Amygdala (tissue), 56 donors: Measurements from ENCODE around the gene ODAD4.

Source experiments
- DNase-seq, 56 donors: peaks; one replicate each; lab custom pipeline; 2025; lab: John Stamatoyannopoulos, UW

The ODAD4 gene

DNA sequence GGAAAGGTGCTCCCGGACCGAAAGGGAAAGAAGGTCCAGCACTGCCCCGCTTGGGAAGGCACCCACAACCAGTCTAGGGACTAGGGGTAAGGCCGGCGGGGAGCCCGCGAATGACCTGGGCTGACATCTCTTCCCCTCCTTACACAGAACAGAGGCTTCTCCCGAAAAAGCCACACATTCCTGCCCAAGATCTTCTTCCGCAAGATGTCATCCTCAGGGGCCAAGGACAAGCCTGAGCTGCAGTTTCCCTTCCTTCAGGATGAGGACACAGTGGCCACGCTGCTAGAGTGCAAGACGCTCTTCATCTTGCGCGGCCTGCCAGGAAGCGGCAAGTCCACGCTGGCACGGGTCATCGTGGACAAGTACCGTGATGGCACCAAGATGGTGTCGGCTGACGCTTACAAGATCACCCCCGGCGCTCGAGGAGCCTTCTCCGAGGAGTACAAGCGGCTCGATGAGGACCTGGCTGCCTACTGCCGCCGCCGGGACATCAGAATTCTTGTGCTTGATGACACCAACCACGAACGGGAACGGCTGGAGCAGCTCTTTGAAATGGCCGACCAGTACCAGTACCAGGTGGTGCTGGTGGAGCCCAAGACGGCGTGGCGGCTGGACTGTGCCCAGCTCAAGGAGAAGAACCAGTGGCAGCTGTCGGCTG is 37.6 kb downstream of the ODAD4 start:
- DNase-seq = peak in 6 of 56 donors; percentile 17 to 65 (median 55)

DNA sequence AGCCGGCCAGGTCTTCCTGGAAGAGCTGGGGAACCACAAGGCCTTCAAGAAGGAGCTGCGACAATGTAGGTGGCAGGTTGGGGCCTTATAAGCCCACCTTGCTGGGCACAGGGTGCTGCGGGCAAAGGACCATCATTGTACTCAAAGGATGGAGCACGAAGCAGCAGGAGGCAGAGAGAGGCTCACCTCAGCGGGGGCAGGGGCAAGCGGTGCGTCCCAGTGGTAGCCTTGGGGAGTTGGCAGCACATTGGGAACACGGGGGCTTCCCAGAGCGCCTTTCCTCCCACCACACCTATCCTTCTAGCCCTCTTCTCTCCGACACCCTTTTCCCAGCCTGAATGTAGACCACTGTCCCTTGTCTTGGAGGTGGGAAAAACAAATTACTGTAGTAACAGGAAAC is 38.3 kb downstream of the ODAD4 start:
- DNase-seq = no peak

DNA sequence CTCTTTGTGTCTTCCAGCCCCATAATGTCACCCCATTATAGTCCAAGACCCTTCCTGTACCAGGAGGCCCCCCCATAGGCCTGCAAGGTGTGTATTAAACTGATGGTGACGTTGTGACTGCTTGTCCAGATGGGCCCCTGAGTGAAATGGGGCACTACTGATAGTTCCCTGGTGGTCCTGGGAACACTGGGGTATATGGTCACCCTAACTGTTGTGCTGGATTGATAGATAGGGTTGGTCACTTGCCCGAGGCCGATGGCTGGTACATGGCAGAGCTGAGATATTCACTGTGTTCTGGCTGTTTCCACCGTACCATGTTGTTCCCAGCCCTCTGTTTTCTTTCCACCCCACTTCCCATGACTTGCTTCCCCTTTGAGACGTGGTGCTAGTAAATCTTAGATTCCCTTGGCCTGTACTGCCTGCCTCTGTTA is 40.5 kb downstream of the ODAD4 start:
- DNase-seq = no peak

DNA sequence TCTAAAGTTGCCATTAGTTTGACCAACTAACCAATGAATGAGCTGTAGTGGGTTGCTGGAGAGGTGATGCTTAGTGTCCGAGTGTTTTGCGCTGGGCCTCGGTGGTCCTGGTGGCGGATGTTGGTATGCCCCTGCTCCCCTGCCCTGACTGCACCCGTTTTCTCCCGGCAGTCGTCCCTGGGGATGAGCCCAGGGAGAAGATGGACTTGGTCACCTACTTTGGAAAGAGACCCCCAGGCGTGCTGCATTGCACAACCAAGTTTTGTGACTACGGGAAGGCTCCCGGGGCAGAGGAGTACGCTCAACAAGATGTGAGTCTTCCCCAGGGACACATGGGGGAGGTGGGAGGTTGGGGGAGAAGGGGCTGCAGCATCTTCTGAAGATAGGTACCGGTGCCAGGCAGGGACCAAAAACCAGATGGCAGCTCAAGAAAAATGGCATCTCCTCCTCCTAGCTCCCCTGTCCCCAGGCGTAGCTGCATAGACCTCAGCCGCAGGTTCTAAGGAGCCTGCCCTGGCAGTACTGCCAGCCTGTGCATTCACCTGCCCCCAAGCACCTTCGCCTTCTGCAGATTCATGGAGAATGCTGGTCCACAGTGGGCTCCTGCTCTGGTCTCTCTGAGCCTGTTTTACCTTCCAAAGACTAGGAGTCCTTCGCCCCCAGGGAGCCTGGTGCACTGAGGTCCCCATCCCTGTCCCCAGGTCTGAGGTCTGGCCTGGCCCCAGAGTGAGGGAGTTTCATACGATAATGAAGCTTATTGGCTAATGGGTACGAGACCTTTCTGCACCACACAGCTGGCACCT is 41.5 kb downstream of the ODAD4 start:
- DNase-seq = no peak

DNA sequence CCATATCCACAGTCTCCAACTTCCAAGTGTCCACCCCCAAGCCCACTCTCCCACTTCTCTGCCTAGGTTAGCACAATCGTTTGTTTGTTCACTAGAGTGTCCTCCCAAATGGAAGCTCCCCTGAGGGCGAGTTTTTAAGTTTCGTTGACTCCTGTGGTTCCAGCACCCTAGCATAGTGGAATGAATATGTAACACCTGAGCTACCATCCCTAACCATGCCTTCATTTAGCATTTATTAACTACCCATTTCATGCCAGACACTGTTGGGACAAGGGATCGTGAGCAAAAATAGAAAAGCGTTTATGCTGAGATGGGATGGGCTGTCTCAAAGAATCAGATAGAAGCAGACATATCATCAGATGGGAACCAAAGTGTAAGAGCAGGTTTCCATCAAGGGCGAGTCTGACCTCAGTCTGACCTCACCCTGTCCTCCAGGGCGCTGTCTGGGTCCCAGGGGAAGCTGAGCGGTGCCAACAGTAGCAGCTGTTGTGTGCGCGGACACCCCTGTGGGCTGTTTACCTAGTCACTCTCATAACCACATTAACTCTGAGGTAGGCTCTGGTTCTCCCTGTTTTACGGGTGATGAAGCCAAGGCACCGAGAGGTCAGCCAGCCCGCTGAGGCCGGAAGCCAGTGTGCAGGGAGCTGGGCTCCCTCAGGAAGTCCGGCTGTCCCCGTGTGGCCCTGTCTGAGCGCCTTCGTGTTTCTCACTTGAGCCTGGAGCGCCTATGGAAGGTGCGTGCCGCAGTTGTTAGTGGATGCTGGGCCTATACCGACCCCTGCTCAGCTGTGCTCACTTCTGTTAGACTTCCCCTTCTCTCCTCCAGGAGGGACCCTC is 42.4 kb downstream of the ODAD4 start:
- no peak for DNase-seq

DNA sequence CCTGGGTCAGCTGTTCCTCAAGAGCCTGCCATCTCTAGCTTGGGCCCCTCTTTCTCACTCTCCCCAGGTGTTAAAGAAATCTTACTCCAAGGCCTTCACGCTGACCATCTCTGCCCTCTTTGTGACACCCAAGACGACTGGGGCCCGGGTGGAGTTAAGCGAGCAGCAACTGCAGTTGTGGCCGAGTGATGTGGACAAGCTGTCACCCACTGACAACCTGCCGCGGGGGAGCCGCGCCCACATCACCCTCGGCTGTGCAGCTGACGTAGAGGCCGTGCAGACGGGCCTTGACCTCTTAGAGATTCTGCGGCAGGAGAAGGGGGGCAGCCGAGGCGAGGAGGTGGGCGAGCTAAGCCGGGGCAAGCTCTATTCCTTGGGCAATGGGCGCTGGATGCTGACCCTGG is 43.0 kb downstream of the ODAD4 start:
- DNase-seq = peak in 2 of 56 donors; percentile 15 to 16

DNA sequence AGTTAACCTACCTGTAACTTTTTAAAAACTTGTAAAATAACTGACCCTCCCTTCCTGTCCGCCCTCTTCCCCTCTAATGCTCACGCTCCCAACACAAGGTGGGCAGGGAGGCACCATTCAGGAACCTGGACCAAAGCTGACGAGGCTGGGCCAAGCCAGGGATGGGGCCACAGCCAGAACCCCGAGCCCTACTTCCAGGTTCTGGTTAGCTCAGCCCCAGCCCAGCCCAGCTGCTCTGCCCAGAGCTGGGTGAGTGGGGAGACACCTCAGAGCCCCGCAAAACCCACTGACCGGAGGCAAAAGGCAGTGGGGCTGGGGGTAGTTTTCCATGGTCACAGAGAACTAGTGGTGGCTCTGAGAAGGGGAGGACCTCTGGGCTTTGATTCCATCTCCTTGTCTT is 43.6 kb downstream of the ODAD4 start:
- DNase-seq = no peak

DNA sequence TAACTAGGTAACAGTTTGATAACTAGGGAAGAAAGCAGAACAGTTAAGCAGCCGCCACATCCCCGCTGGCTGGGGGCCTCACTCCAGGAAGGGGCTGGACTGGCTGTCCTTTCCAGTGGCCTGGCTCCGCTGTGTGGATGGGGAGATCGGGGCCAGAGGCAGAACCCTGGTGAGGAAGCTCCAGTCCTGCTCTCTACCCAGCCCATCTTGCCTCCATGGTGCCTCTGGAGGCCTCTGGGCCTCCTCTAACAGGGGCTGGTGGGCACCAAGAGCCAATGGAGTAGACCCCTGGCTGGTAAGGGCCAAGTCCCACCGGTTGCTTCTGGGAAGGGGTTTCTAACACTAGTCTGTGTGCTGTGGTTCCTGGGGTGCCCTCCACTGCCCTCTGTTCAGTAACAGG is 44.2 kb downstream of the ODAD4 start:
- DNase-seq = peak in 2 of 56 donors; percentile 20 to 49

DNA sequence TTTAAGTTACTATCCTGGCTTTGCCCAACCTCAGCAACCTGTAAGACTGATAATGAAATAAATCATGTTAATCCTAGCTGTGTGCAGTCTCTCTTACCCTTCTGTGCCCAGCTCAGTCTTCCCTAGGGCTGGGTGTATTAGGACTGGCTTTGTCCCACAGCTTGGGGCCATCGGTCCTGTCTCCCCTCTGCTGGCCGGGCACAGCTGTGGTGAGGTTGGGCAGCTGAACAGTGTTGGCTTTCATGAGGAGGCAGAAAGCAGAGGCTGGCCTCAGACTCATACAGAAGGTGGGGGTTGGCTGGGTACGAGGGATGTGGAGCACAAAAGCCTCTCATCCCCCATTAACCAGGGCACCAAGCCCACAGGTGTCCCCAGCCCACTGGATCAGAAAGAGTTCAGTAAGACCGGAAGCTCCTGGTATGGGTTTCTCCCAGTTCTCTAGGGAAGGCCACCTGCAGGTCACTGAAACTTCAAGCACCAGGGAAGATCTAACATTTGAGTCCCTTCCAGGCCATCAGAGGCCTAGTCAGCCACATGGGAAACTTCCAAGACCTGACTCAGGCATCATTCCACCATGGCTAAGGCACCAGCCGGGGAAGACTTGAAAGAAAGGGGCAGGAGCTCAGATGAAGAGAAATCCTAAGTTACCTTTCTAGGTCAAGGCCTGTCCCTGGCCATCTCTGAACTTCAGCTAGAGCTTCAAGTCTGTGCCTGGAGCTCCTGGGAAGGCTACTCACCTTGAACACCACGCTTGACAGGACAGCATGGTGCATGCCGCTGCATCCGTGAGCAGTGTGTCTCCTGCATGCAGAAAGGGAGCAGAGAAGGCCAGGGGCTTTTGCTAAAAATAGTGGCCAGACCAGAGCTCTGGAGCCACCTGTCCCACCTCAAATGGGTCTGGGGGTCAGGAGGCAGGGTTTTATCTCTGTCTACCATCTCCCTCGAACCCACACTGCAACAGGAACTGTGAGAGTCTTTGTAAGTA is 45.0 kb downstream of the ODAD4 start:
- DNase-seq = peak in 51 of 56 donors; percentile 23 to 90 (median 68)

DNA sequence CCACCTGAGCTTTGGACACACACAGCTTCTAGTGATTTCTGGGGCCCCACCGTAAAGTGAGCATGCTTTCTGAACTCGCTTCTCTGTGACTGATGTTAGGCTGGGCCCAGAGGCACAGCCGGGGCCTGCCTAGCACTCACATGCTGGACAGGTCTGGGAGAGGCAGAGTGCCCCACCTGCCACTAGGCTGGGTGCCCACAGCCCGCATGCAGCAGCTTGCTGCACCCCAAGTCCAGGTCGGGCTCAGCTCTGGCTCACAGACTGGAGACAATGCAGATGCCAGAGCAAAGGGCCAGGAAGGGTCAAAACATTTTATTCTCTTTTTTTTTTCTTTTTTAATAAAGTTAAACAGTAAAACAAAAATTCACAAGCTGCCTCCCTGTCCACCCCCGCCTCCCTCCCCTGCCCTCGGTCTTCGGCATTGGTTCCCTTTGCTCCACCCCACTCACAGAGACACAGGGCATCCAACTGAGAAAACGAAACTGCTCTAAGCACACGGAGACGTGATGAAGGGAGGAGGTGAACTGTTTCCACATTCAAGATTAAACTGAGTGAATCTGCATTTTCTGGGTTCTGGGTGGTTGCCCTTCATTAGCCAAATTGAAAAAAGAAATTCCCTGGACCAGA is 45.8 kb downstream of the ODAD4 start:
- peak in 4 of 56 donors; percentile 10 to 43 (median 22) for DNase-seq

DNA sequence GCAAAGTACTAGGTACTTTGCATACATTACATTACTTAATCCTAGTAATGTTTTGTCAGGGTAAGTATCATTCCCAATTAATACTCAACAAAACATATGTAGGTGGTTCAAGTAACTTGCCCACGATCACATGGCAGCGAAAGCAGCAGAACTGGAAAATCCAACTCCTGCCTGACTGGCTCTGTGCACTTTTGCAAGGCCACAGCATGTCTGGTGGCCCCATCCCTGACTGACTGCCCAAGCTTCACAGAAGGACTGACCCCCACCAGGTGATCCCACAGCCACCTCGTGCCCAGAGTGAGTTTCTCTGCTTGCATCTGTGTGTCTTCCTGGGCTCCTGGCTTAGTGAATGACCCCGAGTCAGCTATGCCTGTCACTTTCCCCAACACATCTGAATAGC is 47.6 kb downstream of the ODAD4 start:
- no peak for DNase-seq

DNA sequence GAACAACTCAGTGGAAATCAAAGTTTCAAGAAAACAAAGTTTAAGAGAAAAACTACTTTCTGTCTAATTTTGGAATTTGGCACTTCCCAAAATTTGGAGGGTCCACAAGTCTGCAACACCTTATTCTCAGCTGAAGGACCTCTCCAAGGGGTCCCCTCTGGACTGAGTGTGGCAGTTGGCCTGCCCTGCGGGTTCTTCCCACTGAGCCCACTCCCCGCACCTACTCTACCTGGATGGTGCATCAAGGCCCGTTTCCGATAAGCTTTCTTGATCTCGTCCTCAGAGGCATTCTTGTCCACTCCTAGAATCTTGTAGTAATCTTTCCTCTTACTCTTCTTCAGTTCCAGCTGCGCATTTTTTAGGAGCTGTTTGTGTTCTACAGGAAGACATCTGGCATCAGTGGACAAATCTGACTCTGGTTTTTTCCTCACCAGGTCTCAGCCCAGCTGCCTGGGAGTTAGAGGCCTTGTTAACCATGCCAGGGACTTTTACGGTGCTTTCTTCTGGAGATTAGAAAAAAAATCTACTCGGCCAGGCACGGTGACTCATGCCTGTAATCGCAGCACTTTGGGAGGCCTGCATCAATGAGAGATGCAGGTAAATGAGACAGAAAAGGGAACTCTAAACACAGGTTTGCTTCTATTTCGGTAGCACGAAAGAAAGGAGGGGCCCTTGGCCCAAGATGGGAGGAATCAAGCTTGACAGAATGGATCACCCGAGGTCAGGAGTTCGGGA is 51.8 kb downstream of the ODAD4 start:
- DNase-seq = no peak

DNA sequence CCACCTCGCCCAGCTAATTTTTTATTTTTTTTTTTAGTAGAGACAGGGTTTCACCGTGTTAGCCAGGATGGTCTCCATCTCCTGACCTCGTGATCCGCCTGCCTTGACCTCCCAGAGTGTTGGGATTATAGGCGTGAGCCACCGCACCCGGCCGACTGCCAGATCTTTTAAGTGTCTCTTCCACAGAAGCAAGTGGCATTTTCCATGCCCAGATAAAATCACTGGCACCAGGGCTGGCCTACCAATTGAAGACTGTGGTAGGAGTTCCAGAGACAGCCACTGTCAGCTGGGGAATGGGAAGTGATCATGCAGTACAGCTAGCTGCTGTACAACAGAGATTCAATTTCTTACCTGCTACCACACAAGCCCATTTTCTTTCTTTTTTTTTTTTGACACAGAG is 54.0 kb downstream of the ODAD4 start:
- no peak for DNase-seq

DNA sequence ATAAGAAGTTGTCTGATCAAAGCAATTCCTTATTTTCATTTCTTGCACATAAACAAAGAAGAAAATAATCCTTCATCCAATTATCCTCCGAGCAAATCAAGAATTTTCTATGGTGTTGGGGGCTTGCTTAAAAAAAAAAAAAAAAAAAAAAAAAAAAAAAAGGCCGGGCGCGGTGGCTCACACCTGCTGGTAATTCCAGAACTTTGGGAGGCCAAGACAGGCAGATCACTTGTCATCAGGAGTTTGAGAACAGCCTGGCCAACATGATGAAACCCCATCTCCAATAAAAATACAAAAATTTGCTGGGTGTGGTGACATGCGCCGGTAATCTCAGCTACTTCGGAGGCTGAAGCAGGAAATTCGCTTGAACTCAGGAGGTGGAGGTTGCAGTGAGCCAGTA is 55.5 kb downstream of the ODAD4 start:
- DNase-seq = no peak

DNA sequence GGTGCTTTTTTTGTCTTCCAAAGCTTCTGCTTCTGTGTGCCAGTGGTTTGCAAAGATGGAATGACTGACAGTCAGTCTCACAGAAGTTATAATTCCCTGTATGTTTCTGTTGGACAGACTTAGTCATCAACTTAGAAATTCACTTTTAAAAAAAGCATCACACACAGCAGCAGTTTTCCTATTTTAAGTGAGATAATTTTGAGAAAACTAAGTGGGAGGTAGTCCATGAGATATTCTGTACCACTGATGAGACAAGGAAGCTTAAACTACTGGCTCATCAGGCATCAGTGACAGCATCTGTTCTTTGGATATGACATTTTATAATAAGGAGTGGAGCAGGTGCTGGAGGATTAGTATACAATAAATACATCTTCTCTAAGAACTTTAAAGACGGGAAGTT is 56.2 kb downstream of the ODAD4 start:
- DNase-seq = no peak

DNA sequence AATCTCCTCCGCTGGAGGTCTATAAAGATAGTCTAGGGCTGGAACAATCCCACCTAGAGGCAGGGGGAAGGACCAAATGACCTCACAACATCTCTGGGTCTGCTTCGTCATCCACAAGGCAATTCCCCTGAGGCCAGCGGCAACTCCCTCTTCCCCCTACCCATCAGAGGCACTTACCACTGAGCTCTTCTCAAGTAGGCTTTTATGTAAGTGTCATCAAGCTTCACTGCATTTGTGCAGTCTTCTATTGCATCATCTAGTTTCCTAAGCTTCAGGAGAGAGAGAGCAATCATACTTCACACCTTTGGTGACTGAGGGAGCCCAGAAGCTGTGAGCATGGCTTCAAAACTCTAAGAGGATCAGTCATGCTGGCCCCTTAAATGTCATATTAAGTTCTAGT is 57.2 kb downstream of the ODAD4 start:
- DNase-seq = no peak

DNA sequence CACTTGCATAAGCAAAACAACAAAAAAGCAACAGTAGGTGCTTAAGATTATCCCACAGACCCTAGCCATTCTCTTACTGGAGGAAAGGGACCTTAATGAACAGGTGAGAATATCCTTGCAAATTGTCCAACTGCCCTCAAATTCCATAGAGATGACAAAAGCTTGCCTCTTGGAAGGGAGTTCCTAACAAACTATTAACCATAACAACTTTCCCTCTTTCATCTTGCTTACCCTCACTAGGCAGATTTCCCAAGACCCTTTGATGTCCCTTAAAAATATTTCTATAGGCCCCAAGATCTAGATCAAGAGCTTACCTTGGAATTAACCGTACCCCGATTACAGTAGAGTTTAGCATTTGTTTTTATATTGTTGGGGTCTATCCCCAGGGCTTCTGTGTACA is 58.0 kb downstream of the ODAD4 start:
- DNase-seq = no peak

DNA sequence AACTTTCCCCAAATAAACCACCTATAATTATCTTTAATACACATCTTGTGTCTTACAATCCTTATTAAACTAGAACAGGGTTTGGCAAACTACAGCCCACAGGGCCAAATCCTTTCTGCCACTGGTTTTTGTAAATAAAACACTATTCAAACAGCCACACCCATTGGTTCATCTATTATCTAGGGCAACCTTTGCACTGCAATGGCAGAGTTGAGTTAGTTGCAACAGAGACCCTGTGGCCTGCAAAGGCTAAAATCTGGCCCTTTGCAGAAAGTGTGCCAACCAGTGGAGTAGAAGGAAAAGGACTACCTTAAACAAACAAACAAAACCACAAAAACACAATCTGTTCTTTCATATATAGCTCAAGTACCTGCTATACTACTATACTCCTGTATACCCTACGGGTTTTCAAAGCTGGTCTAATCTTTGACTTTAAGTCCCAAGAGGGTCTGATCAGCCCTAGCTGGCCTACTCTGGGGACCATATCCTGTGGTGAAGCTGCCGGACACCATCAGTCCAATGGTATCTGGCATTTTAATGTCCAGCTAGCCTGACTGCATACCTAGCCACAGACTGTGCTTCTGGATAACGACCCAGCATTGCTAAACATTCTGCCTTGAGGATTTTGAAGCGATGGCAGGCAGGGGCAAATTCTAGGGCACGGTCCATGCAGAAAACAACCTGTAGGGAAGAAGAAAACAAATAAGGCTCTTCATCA is 59.4 kb downstream of the ODAD4 start:
- no peak for DNase-seq
